ENCODE results near the gene HNRNPA1. TPM values are rescaled to one million over a fixed set of nuclear protein-coding genes. Genes with fewer than 3 reads are reported as not detected.

HNRNPA1 gene
- total and polyA plus RNA-seq, 2 donors (not counting 1 experiment from before 2014, with no cell fraction given), result 631 to 1,040 TPM

- Histone ChIP-seq H3K4me3 (ENCODE audit: control extremely low read depth in 1 of 5, extremely low read depth in 1 of 5, insufficient read depth in 1 of 5, low read depth in 2 of 5, low read length in 4 of 5) (no peak overlapping the region), H3K9me3 (ENCODE audit: control extremely low read depth in 1 of 3, control insufficient read depth in 2 of 3, insufficient read depth in 1 of 3, low read length in 2 of 3) (no peaks in the 10 kb centered on the region), H3K27me3 (replicated peaks in 1 of 4; ENCODE audit: control extremely low read depth in 1 of 4, control insufficient read depth in 3 of 4, insufficient read depth in 4 of 4, low read length in 3 of 4) (no peaks in the 10 kb centered on the region), H3K27ac (ENCODE audit: low read length in 2 of 2) (no peak overlapping the region), H2AFZ (ENCODE audit: insufficient read depth, low read depth, low read length, poor library complexity, severe bottlenecking) (no peak overlapping the region), H3K9ac (ENCODE audit: low read length) (no peak overlapping the region), H3K4me1 (ENCODE audit: control insufficient read depth in 2 of 2, insufficient read depth in 2 of 2, low read length in 2 of 2) (peaks cover 17 to 23% of the 10 kb centered on the region in 2 donors), H3K4me2 (replicated peaks; ENCODE audit: low read depth, low read length, poor library complexity, severe bottlenecking) (no peak overlapping the region), H4K20me1 (ENCODE audit: control insufficient read depth, insufficient read depth, low read length, poor library complexity, severe bottlenecking) (no peaks in the 10 kb centered on the region), H3K79me2 (ENCODE audit: control insufficient read depth, insufficient read depth, low read length) (peaks cover 83% of the 10 kb centered on the region), H3K36me3 (replicated peaks in 1 of 2; ENCODE audit: control extremely low read depth in 1 of 2, control insufficient read depth in 1 of 2, extremely low read depth in 1 of 2, insufficient read depth in 2 of 2, low read length in 1 of 2) (peaks cover 0 to 3% of the 10 kb centered on the region in 2 experiments)
- Mint-ChIP-seq H3K4me1 (peaks cover 26% of the 10 kb centered on the region), H3K27me3 (no peaks in the 10 kb centered on the region), H3K9me3 (ENCODE audit: insufficient read depth) (no peaks in the 10 kb centered on the region), H3K4me3 (peak overlapping the region; percentile 21), H3K27ac (no peak overlapping the region)
- CTCF ChIA-PET, result interaction anchor here (0.7 to 6.6 kb wide), 2 partner anchors 9 to 33 kb away, joined by 3 to 46 read pairs; no protein-coding TSS in a partner anchor
- WGBS (ENCODE audit: insufficient coverage), result no CpG with 5 or more reads among the region's 5 CpGs
- intact Hi-C loops (cut with micrococcal nuclease), result no loop called here
- POLR2A ChIA-PET, result no interaction called here
- ATAC-seq (ENCODE audit: low read depth), result no peak
- TF ChIP-seq, protein P1, sequence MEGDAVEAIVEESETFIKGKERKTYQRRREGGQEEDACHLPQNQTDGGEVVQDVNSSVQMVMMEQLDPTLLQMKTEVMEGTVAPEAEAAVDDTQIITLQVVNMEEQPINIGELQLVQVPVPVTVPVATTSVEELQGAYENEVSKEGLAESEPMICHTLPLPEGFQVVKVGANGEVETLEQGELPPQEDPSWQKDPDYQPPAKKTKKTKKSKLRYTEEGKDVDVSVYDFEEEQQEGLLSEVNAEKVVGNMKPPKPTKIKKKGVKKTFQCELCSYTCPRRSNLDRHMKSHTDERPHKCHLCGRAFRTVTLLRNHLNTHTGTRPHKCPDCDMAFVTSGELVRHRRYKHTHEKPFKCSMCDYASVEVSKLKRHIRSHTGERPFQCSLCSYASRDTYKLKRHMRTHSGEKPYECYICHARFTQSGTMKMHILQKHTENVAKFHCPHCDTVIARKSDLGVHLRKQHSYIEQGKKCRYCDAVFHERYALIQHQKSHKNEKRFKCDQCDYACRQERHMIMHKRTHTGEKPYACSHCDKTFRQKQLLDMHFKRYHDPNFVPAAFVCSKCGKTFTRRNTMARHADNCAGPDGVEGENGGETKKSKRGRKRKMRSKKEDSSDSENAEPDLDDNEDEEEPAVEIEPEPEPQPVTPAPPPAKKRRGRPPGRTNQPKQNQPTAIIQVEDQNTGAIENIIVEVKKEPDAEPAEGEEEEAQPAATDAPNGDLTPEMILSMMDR (IDR thresholded peaks at IDR 0.05), result no peak
- no peak for TF ChIP-seq EZH2 (IDR thresholded peaks at IDR 0.05; ENCODE audit: borderline replicate concordance, insufficient read depth, low read depth, low read length, poor library complexity, severe bottlenecking)
- no peak for DNase-seq
Measured at GRCh38 chr12:54261815-54262402, 18.6 kb upstream of the HNRNPA1 start.

DNA sequence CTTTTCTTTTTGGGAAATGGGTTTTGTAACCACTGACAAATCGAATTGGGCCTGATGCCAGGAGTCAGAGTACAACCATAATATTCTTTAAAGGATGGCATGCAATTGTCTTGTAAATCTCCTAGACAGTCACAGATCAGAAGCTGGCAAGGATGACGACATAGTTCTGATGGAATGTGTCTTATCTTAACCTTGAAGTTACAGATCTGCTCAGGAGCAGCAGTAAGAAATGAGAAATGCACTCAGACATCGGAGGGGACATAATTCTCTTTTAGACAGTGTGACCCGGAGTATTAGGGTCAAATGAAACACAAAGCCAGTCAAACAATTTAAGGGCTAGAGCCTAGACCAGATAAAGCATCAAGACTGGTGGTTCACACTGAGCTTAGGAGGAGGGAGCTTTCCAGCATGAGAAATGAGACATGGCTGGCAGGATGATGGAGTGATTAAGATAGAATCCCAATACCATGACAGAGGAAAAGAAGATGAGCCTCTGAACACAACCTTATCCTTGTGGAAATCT is 18.1 kb upstream of the HNRNPA1 start:
- no peak overlapping the region for H3K9ac ChIP-seq (ENCODE audit: low read length)
- POLR2A ChIA-PET, result no interaction called here
- no peaks in the 10 kb centered on the region for H3K36me3 ChIP-seq (replicated peaks in 1 of 2; ENCODE audit: control extremely low read depth in 1 of 2, control insufficient read depth in 1 of 2, extremely low read depth in 1 of 2, insufficient read depth in 2 of 2, low read length in 1 of 2)
- no peaks in the 10 kb centered on the region for H3K9me3 ChIP-seq (ENCODE audit: control extremely low read depth in 1 of 3, control insufficient read depth in 2 of 3, insufficient read depth in 1 of 3, low read length in 2 of 3)
- TF ChIP-seq, protein P1 (IDR thresholded peaks at IDR 0.05), result no peak
- no peak for TF ChIP-seq EZH2 (IDR thresholded peaks at IDR 0.05; ENCODE audit: borderline replicate concordance, insufficient read depth, low read depth, low read length, poor library complexity, severe bottlenecking)
- no peak overlapping the region for H3K27ac ChIP-seq (ENCODE audit: low read length in 2 of 2)
- intact Hi-C loops (cut with micrococcal nuclease), result no loop called here
- Mint-ChIP-seq H3K27ac (no peak overlapping the region), H3K4me1 (peaks cover 26% of the 10 kb centered on the region), H3K27me3 (no peaks in the 10 kb centered on the region), H3K9me3 (ENCODE audit: insufficient read depth) (no peaks in the 10 kb centered on the region), H3K4me3 (no peak overlapping the region)
- H3K27me3 ChIP-seq (replicated peaks in 1 of 4; ENCODE audit: control extremely low read depth in 1 of 4, control insufficient read depth in 3 of 4, insufficient read depth in 4 of 4, low read length in 3 of 4), result no peaks in the 10 kb centered on the region
- CTCF ChIA-PET, result interaction anchor here (0.7 to 6.6 kb wide), 4 partner anchors 10 to 177 kb away, joined by 3 to 46 read pairs (median 5); no protein-coding TSS in a partner anchor
- H3K79me2 ChIP-seq (ENCODE audit: control insufficient read depth, insufficient read depth, low read length), result peaks cover 88% of the 10 kb centered on the region
- H3K4me1 ChIP-seq (ENCODE audit: control insufficient read depth in 2 of 2, insufficient read depth in 2 of 2, low read length in 2 of 2), result peaks cover 17 to 23% of the 10 kb centered on the region in 2 donors
- H3K4me3 ChIP-seq (ENCODE audit: control extremely low read depth in 1 of 5, extremely low read depth in 1 of 5, insufficient read depth in 1 of 5, low read depth in 2 of 5, low read length in 4 of 5), result no peak overlapping the region
- H3K4me2 ChIP-seq (replicated peaks; ENCODE audit: low read depth, low read length, poor library complexity, severe bottlenecking), result no peak overlapping the region
- H2AFZ ChIP-seq (ENCODE audit: insufficient read depth, low read depth, low read length, poor library complexity, severe bottlenecking), result no peak overlapping the region
- no peaks in the 10 kb centered on the region for H4K20me1 ChIP-seq (ENCODE audit: control insufficient read depth, insufficient read depth, low read length, poor library complexity, severe bottlenecking)
- WGBS (ENCODE audit: insufficient coverage), result 48% methylated on average over 3 of the region's 4 CpGs
- ATAC-seq (ENCODE audit: low read depth) (no peak), DNase-seq (no peak)
